WTC11 (cell line): Measurements from ENCODE around the gene SYNE3. TPM values are rescaled to one million over a fixed set of nuclear protein-coding genes. Genes with fewer than 3 reads are reported as not detected.

Experiments
- ATAC-seq: fragments of 200-7000 bp; cut with Tn5 transposase; 2 replicates; pipeline ENCODE4 v1.10.0; 2021; ENCODE audit warnings: mild to moderate bottlenecking, moderate library complexity
- CTCF ChIA-PET: fragments of 300-600 bp; sonication (Branson Sonifier 250); formaldehyde crosslinking; loops from one replicate; lab custom pipeline; 2021; ENCODE audit warnings: antibody characterized with exemption; lab: Charles Lee
- POLR2A ChIA-PET: fragments of 350-600 bp; sonication (Branson Sonifier 250); formaldehyde crosslinking; loops from one replicate; lab custom pipeline; 2021; ENCODE audit warnings: antibody characterized with exemption; lab: Charles Lee
- DNase-seq: peaks from one replicate; pipeline ENCODE4 v3.0.0; 2021; ENCODE audit warnings: low spot score
- H3K27ac Mint-ChIP-seq: 2 replicates; pipeline ENCODE4 v1.8.0; 2021; ENCODE audit warnings: mixed read lengths
- H3K27me3 Mint-ChIP-seq: 2 replicates; pipeline ENCODE4 v1.8.0; 2021; ENCODE audit warnings: low read depth, mild to moderate bottlenecking, moderate library complexity, mixed read lengths
- H3K36me3 Mint-ChIP-seq: 2 replicates; pipeline ENCODE4 v1.8.0; 2021; ENCODE audit warnings: mixed read lengths
- H3K4me1 Mint-ChIP-seq: 2 replicates; pipeline ENCODE4 v1.8.0; 2022; ENCODE audit warnings: mixed read lengths
- H3K4me3 Mint-ChIP-seq: 2 replicates; pipeline ENCODE4 v1.8.0; 2021; ENCODE audit warnings: mild to moderate bottlenecking, moderate library complexity, mixed read lengths
- H3K9me3 Mint-ChIP-seq: 2 replicates; pipeline ENCODE4 v1.8.0; 2021; ENCODE audit warnings: mixed read lengths
- EMX1 ChIP-seq: fragments of 250-450 bp; sonication (Bioruptor Pico); IDR thresholded peaks from 2 replicates; pipeline ENCODE4 v1.8.0; 2021; ENCODE audit warnings: mild to moderate bottlenecking
- ESRRA ChIP-seq: sonication (generic); formaldehyde crosslinking; IDR thresholded peaks from 2 replicates; pipeline ENCODE4 v1.8.1; 2022; ENCODE audit warnings: mild to moderate bottlenecking, missing genetic modification reagents, borderline replicate concordance
- FOXJ3 ChIP-seq: sonication (generic); formaldehyde crosslinking; IDR thresholded peaks from 2 replicates; pipeline ENCODE4 v1.9.0; 2021; ENCODE audit warnings: missing genetic modification reagents, mild to moderate bottlenecking, borderline replicate concordance
- FOXK1 ChIP-seq: sonication (generic); formaldehyde crosslinking; IDR thresholded peaks from 2 replicates; pipeline ENCODE4 v1.8.0; 2022; ENCODE audit warnings: mild to moderate bottlenecking, moderate library complexity, missing genetic modification reagents
- GRHL2 ChIP-seq: fragments of 250-450 bp; sonication (Bioruptor Pico); IDR thresholded peaks from 2 replicates; pipeline ENCODE4 v1.8.0; 2022; ENCODE audit warnings: mild to moderate bottlenecking, moderate library complexity; ENCODE audit not compliant: insufficient replicate concordance, severe bottlenecking
- IRF2 ChIP-seq: sonication (generic); formaldehyde crosslinking; IDR thresholded peaks from 2 replicates; pipeline ENCODE4 v1.8.0; 2022; ENCODE audit warnings: low read depth, missing genetic modification reagents, borderline replicate concordance
- MYBL2 ChIP-seq: sonication (generic); formaldehyde crosslinking; IDR thresholded peaks from 2 replicates; pipeline ENCODE4 v1.8.1; 2023; ENCODE audit warnings: mild to moderate bottlenecking, moderate library complexity, missing genetic modification reagents
- SMAD3 ChIP-seq: sonication (generic); formaldehyde crosslinking; IDR thresholded peaks from 2 replicates; pipeline ENCODE4 v1.8.0; 2022; ENCODE audit warnings: missing genetic modification reagents, mild to moderate bottlenecking, borderline replicate concordance
- SMAD4 ChIP-seq: sonication (generic); formaldehyde crosslinking; IDR thresholded peaks from 2 replicates; pipeline ENCODE4 v1.8.0; 2022; ENCODE audit warnings: mild to moderate bottlenecking, missing genetic modification reagents
- TCF7 ChIP-seq: sonication (generic); formaldehyde crosslinking; IDR thresholded peaks from 2 replicates; pipeline ENCODE4 v1.8.0; 2022; ENCODE audit warnings: mild to moderate bottlenecking, low read depth, missing genetic modification reagents, moderate library complexity
- ZNF138 ChIP-seq: sonication (generic); formaldehyde crosslinking; conservative IDR thresholded peaks from 2 replicates; pipeline ENCODE4 v1.8.1; 2022; ENCODE audit warnings: mild to moderate bottlenecking, moderate library complexity, missing genetic modification reagents
- ZNF219 ChIP-seq: sonication (generic); formaldehyde crosslinking; IDR thresholded peaks from 2 replicates; pipeline ENCODE4 v1.8.0; 2023; ENCODE audit warnings: missing genetic modification reagents, mild to moderate bottlenecking, borderline replicate concordance
- ZNF263 ChIP-seq: sonication (generic); formaldehyde crosslinking; IDR thresholded peaks from 2 replicates; pipeline ENCODE4 v1.8.1; 2022; ENCODE audit warnings: low read depth, mild to moderate bottlenecking, moderate library complexity, missing genetic modification reagents
- total RNA-seq: library from RNA; stranded (reverse); gene quantifications from 3 replicates; pipeline ENCODE4 v1.2.3, GENCODE V29; 2021
- TF ChIP-seq, protein P1 (sequence below): sonication (generic); formaldehyde crosslinking; IDR thresholded peaks from 2 replicates; pipeline ENCODE4 v1.8.0; 2023; ENCODE audit warnings: missing genetic modification reagents, mild to moderate bottlenecking, borderline replicate concordance
- TF ChIP-seq, protein P2 (sequence below): sonication (generic); formaldehyde crosslinking; conservative IDR thresholded peaks from 2 replicates; pipeline ENCODE4 v1.8.1; 2023; ENCODE audit warnings: mild to moderate bottlenecking, low read depth, missing genetic modification reagents, moderate library complexity
- TF ChIP-seq, protein P3 (sequence below): sonication (generic); formaldehyde crosslinking; IDR thresholded peaks from 2 replicates; pipeline ENCODE4 v1.8.0; 2022; ENCODE audit warnings: mild to moderate bottlenecking, missing genetic modification reagents
- TF ChIP-seq, protein P4 (sequence below): sonication (generic); formaldehyde crosslinking; IDR thresholded peaks from 2 replicates; pipeline ENCODE4 v1.8.1; 2023; ENCODE audit warnings: mild to moderate bottlenecking, missing genetic modification reagents, moderate library complexity
- TF ChIP-seq, protein P5 (sequence below): sonication (generic); formaldehyde crosslinking; IDR thresholded peaks from 2 replicates; pipeline ENCODE4 v1.8.1; 2022; ENCODE audit warnings: mild to moderate bottlenecking, missing genetic modification reagents, moderate library complexity, borderline replicate concordance
- TF ChIP-seq, protein P6 (sequence below): sonication (generic); formaldehyde crosslinking; IDR thresholded peaks from 2 replicates; pipeline ENCODE4 v1.8.1; 2023; ENCODE audit warnings: mild to moderate bottlenecking, moderate library complexity, missing genetic modification reagents

SYNE3 gene
- total RNA-seq, 1 experiment from 2014 or later, result 0.24 TPM

DNA sequence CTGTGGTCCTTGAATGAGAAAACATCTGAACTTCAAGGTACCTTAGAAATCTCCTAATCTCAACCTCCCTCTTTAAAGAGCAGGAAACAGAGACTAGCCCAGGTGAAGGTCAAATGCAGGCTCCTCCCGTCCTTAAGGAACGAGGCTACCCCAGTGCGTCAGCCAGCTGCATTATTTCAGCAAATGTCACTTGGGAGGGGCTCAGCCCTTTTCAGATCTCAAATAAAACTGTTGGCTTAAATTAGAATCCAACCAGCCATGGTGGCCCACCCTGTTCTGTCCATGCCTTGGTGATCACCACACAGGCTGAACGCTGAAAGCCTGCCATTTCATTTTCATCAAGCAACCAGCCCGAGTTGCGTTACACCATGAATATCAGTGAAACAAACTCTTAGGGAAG lies 7.0 kb downstream of the SYNE3 start (continued):
- TF ChIP-seq, protein P1, sequence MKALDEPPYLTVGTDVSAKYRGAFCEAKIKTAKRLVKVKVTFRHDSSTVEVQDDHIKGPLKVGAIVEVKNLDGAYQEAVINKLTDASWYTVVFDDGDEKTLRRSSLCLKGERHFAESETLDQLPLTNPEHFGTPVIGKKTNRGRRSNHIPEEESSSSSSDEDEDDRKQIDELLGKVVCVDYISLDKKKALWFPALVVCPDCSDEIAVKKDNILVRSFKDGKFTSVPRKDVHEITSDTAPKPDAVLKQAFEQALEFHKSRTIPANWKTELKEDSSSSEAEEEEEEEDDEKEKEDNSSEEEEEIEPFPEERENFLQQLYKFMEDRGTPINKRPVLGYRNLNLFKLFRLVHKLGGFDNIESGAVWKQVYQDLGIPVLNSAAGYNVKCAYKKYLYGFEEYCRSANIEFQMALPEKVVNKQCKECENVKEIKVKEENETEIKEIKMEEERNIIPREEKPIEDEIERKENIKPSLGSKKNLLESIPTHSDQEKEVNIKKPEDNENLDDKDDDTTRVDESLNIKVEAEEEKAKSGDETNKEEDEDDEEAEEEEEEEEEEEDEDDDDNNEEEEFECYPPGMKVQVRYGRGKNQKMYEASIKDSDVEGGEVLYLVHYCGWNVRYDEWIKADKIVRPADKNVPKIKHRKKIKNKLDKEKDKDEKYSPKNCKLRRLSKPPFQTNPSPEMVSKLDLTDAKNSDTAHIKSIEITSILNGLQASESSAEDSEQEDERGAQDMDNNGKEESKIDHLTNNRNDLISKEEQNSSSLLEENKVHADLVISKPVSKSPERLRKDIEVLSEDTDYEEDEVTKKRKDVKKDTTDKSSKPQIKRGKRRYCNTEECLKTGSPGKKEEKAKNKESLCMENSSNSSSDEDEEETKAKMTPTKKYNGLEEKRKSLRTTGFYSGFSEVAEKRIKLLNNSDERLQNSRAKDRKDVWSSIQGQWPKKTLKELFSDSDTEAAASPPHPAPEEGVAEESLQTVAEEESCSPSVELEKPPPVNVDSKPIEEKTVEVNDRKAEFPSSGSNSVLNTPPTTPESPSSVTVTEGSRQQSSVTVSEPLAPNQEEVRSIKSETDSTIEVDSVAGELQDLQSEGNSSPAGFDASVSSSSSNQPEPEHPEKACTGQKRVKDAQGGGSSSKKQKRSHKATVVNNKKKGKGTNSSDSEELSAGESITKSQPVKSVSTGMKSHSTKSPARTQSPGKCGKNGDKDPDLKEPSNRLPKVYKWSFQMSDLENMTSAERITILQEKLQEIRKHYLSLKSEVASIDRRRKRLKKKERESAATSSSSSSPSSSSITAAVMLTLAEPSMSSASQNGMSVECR (CRISPR knock-in tag), result no peak
- TF ChIP-seq, protein P2, sequence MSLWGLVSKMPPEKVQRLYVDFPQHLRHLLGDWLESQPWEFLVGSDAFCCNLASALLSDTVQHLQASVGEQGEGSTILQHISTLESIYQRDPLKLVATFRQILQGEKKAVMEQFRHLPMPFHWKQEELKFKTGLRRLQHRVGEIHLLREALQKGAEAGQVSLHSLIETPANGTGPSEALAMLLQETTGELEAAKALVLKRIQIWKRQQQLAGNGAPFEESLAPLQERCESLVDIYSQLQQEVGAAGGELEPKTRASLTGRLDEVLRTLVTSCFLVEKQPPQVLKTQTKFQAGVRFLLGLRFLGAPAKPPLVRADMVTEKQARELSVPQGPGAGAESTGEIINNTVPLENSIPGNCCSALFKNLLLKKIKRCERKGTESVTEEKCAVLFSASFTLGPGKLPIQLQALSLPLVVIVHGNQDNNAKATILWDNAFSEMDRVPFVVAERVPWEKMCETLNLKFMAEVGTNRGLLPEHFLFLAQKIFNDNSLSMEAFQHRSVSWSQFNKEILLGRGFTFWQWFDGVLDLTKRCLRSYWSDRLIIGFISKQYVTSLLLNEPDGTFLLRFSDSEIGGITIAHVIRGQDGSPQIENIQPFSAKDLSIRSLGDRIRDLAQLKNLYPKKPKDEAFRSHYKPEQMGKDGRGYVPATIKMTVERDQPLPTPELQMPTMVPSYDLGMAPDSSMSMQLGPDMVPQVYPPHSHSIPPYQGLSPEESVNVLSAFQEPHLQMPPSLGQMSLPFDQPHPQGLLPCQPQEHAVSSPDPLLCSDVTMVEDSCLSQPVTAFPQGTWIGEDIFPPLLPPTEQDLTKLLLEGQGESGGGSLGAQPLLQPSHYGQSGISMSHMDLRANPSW (CRISPR knock-in tag), result no peak
- TF ChIP-seq IRF2 (CRISPR knock-in tag), result no peak
- TF ChIP-seq, protein P3, sequence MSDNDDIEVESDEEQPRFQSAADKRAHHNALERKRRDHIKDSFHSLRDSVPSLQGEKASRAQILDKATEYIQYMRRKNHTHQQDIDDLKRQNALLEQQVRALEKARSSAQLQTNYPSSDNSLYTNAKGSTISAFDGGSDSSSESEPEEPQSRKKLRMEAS (CRISPR knock-in tag), result no peak
- TF ChIP-seq ZNF138 (CRISPR knock-in tag), result no peak
- no peak for TF ChIP-seq FOXK1 (CRISPR knock-in tag)

DNA sequence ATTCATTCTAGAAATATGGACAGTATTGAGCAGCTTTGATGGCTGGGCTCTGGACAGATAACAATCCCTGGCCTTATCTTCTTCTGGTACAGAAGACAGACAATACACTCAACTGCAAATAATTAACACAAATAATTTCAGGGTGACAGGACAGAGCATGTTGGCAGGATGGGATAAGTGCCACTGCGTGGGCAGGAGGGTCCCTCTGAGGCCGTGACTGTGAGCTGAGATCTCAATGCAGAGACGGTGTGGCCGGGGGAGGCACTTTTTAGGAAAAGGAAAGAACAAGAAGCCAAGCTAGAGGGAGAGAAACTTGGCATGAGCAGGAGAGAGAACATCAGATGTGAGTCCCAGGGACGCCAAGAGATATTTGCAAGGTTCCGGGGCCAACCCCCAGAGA lies 8.1 kb downstream of the SYNE3 start:
- Mint-ChIP-seq H3K36me3 (no peaks in the 10 kb centered on the region), H3K4me1 (no peaks in the 10 kb centered on the region), H3K27ac (no peak overlapping the region)
- POLR2A ChIA-PET, result no interaction called here
- DNase-seq, result no peak
- TF ChIP-seq FOXK1 (CRISPR knock-in tag) (no peak), FOXJ3 (CRISPR knock-in tag) (no peak), MYBL2 (CRISPR knock-in tag) (no peak), ESRRA (CRISPR knock-in tag) (no peak), GRHL2 (no peak), ZNF219 (CRISPR knock-in tag) (no peak), SMAD3 (CRISPR knock-in tag) (no peak), ZNF138 (CRISPR knock-in tag) (no peak), ZNF263 (CRISPR knock-in tag) (no peak), EMX1 (CRISPR knock-in tag) (no peak), TCF7 (CRISPR knock-in tag) (no peak), SMAD4 (CRISPR knock-in tag) (no peak)
- TF ChIP-seq, protein P4, sequence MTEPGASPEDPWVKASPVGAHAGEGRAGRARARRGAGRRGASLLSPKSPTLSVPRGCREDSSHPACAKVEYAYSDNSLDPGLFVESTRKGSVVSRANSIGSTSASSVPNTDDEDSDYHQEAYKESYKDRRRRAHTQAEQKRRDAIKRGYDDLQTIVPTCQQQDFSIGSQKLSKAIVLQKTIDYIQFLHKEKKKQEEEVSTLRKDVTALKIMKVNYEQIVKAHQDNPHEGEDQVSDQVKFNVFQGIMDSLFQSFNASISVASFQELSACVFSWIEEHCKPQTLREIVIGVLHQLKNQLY (CRISPR knock-in tag), result no peak
- TF ChIP-seq, protein P5, sequence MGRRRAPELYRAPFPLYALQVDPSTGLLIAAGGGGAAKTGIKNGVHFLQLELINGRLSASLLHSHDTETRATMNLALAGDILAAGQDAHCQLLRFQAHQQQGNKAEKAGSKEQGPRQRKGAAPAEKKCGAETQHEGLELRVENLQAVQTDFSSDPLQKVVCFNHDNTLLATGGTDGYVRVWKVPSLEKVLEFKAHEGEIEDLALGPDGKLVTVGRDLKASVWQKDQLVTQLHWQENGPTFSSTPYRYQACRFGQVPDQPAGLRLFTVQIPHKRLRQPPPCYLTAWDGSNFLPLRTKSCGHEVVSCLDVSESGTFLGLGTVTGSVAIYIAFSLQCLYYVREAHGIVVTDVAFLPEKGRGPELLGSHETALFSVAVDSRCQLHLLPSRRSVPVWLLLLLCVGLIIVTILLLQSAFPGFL (CRISPR knock-in tag), result no peak
- TF ChIP-seq, protein P6, sequence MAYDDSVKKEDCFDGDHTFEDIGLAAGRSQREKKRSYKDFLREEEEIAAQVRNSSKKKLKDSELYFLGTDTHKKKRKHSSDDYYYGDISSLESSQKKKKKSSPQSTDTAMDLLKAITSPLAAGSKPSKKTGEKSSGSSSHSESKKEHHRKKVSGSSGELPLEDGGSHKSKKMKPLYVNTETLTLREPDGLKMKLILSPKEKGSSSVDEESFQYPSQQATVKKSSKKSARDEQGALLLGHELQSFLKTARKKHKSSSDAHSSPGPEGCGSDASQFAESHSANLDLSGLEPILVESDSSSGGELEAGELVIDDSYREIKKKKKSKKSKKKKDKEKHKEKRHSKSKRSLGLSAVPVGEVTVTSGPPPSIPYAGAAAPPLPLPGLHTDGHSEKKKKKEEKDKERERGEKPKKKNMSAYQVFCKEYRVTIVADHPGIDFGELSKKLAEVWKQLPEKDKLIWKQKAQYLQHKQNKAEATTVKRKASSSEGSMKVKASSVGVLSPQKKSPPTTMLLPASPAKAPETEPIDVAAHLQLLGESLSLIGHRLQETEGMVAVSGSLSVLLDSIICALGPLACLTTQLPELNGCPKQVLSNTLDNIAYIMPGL, result no peak
- TF ChIP-seq, all 79 proteins: peak for 0
- no peak for ATAC-seq
- Mint-ChIP-seq H3K27me3 (no peaks in the 10 kb centered on the region; the same call in 1 of the 2 replicates), H3K9me3 (no peaks in the 10 kb centered on the region), H3K4me3 (no peak overlapping the region)
- CTCF ChIA-PET, result interaction anchor here (0.8 to 1.1 kb wide), 3 partner anchors 18 to 66 kb away, joined by 3 to 4 read pairs (median 3); no protein-coding TSS in a partner anchor
